ENCODE data around the gene MYO5C.

MYO5C gene

DNA sequence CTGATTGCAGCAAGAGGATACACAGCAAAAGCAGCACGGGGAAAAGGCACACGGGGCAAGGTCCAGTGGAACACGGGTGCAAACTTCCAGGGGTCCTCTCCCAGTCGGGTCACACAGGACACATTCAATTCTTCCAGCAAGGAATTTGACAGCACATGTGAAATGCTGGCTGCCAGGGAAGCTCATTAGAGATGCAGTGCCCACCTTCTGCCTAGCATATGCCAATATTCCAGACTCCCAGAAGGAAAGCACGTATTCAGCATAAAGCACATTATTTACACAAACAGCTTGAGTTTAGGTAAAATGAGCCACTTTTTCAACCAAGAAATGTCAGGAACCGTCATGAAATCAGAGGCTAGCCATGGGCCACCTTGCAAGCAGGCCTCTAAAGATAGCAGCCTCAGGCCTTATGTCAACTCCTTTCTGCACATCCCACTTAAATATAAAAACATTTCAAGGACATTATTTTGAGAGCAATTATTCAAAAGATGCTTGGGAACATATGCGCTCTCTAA lies 19.3 kb downstream of the MYO5C start:
- no peak for DNase-seq (ENCODE audit: low read depth)

DNA sequence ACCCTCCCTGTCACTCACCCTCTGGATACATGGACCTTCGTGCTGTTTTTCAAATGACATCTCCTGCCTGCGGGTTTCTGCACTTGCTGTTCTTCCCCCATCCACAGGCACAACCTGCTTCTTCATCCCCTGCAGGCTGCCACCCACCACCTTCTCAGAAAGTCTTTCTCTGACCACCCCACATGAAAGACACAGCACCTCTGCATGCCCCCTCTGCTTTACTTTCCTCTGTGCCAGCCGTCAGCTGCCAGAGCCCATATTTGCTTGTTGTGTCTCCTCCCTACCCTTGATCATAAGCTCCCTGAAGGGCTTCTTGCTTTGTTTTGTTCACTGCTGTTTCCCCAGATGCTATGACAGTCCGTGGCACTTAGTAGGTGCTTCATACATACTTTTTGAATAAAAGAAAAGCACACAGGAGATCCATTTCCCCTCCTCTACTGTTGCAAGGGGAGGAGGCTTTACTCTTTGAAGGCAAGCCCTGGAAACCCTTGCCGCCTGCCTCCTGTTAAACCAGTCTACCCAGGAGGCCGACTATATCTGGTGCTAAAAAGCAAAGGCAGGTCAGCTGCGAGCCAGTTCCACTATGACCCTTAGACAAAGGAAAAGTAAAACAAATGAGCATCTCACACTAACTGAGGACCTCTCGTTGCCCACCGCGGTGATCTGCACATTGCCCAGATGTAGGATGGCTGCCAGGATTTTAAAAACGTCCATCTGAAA lies 31.9 kb downstream of the MYO5C start:
- no peak for DNase-seq (ENCODE audit: low read depth)

DNA sequence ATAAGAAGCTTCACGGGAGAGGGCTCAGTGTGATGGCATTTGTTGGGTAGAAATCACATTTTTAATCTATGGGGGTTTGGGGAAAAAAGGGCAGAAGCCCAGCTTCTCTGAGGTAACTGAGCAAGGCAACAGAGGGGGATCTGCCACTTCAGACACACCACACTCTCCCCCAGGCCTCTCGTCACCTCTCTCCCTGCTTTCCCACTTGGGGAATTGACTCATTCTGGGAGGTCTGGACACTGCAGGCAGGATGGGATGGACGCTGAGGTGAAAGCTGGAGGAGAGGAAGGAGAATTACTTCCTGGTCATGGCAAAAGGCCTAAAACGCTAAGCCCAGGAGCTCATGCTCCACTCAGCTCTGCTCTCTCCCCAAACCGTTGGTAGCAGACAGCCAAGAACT lies 33.2 kb downstream of the MYO5C start:
- DNase-seq (ENCODE audit: low read depth) = no peak

DNA sequence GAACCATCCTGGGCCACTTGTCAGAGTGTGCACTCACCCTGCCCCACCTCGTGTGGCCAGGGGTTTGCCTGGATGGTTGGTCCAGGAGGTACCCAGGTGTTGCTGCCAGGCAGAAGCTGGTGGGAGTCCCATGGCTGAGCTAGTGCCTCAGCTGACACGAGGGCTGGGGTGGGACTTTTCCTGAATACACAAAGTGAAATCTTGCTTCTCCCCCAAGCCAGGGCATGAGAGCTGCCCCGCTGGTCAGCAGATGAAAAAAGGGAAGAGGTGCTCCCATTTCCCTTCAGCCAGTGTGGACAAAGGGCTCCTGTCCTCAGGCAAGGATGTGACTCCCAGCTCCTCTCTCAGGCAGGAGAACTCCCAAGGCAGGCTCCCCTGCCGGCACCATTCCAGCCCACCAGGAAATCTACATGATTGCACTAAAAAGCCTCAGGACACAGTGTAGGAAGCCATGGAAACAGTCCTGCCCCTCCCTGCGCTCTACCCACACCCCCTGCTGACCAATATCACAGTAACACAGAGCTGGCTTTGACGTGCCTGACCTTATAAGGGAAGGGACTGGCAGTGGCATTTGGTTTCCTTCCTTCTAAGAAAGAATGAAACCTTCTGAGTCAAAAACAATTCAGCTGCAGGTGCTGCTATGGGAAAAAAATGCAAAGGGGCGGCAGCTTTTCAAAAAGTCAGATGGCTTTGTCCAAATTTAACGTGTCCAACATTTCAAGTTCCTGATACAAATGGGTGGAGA lies 33.9 kb downstream of the MYO5C start:
- no peak for DNase-seq (ENCODE audit: low read depth)

DNA sequence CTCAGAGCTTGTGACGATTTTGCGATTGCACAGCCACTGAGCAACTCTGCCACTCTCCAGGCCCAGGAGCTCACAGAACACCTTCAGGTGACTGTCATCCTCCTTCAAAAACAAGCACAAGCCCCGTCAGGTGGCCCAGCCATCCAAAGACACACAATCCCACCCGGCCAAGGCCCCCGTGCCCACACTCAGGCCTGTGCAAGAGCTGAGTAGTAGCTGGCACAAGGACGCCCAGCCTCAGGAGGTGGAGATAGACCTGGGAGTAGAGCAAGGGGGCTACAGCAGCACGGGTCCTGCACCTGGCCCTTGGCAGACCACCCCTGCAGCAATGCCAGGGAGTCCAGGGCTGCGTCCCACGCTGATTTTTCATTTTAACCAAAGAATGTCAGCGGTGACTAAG lies 34.6 kb downstream of the MYO5C start:
- DNase-seq (ENCODE audit: low read depth) = no peak

DNA sequence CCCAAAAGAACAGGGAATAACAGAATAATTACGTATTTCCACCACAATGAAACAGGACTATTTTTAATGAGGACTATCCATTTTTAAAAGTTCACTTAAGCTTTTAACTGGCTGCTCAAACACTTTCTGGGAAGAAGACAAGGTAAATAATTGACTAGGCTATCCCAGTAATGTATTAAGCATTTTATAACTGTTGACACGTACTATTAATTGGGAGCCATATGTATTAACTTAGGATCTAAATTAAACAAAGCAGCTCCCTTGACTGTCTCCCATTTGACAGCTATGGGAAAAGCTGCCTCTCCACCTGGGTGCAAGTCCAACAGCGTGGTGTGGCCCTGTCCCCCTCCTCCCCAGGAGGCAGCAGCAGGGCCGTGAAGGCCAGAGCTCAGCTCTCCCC lies 36.1 kb downstream of the MYO5C start:
- no peak for DNase-seq (ENCODE audit: low read depth)

DNA sequence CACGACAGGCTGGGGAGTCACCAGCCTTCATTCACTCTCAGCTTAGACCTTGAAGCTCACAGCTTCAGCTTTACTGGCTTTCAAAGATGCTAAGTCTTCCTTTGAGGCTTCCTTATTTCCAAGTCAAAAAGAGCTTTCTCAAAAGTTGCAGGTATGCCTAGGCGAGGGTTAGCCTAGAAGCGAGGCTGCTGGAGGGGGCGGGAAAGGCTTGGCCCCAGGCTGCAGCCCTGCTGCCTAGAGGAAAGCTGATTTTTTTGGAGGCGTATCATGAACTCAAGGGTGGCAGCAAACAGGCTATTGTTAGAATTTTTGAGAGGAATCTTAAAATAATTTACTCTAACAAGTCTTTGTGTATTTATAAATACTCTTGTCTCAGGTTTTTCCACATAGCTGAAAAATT lies 37.1 kb downstream of the MYO5C start:
- DNase-seq (ENCODE audit: low read depth) = no peak

DNA sequence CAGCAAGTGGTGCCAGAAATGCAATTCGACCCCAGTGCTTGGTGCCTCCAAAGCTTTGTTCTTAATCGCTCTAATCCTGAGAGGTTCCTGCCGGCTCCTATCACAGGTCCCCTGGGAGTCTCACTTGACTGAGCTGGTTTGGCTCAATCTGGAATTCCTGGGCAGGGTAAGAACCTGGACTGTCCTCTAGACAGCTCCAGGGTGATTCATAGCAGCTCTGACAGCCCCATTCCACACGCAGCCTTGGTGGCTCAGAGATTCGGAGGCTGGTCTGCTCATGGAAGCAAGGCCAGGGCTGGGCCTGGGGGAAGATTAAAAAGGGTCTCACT lies 37.9 kb downstream of the MYO5C start:
- no peak for DNase-seq (ENCODE audit: low read depth)

DNA sequence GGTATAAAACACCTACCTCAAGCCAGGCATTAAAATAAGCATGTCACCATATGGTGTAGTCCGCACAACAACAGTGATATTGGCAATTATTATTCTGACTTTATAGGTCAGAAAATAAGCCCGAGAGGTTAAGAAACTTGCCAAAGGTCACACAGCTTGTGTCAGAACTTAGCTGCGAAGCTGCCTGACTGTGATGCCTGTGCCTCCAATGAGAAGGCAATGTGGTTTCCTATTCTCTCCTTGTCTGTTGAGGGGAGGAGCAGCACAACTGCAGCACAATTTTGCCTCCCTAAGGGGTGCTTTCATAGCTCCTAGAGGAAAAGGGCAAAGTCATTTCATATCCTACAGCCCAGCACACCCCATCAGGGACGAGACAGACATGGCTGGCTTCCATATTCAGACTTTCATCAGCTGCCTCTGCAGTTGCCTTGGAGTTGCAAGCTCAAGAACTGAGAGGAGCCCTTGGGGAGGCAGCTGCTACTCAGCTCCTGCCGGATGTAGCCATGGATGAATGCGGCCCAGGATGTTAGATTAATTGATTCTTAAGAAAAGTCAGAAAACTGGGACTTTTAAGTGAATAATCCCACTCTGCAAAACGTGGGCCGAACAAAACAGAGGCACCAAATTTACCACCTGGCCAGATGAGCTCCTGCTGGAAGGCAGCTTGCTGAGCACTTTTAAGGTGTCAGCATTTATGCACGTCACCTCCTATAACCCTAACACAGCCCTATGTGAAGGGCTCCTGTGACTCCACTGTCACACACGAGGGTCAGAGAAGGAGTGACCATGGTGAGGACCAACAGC lies 38.5 kb downstream of the MYO5C start:
- no peak for DNase-seq (ENCODE audit: low read depth)

DNA sequence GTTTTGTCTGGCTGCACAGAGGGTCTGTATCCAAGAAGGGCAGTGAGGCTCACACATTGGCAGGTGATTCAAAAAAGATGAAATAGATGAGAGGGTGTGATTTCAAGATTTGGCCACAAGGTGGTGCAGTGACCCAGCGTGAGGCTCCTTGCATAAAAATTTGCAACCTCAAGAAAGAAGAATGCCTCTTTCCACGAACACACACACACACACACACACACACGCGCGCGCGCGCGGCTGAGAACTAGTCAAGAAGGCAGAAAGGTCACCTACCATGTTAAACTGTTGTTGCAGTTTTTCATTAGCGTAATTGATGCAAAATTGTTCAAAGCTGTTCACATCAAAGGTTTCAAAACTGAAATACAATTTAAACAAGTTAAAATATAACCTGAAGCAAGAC lies 39.2 kb downstream of the MYO5C start:
- DNase-seq (ENCODE audit: low read depth) = peak; percentile 57

DNA sequence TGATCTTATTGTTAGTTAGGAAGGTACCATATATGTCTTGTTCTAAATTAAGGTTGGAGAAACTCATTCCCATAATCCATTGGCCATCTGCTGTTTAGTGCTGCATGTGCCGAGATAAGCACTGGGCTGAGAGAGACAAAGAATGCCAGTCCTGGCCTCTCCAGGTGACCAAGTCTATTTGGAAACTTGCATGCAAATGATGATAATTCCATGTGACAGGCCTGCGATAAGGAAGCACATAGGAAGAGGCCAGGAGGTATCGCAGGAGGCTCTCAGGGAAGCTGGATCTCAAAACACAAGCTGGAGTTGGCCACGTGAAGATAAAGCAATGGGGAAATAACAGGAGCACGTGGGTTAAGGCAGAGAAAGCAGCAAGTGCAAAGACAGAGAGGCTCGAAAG lies 39.7 kb downstream of the MYO5C start:
- DNase-seq (ENCODE audit: low read depth) = no peak

DNA sequence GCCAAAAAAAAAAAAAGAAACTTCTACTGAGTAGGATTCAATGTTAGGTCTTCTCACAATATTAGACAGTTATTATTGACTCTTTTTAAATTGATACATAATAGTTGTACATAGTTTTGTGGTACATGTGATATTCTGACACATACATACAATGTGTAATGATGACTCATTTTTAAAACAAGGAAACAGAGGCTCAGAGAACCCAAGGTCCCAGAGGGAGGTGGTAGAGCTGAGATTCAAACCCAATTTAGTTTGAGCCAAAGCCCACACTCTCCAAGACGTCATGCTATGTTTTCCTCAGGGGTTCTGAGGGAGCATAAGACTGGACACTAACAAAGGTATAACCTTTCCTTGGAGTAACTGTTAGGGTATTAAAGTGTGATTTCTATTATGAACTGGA lies 40.6 kb downstream of the MYO5C start:
- no peak for DNase-seq (ENCODE audit: low read depth)

DNA sequence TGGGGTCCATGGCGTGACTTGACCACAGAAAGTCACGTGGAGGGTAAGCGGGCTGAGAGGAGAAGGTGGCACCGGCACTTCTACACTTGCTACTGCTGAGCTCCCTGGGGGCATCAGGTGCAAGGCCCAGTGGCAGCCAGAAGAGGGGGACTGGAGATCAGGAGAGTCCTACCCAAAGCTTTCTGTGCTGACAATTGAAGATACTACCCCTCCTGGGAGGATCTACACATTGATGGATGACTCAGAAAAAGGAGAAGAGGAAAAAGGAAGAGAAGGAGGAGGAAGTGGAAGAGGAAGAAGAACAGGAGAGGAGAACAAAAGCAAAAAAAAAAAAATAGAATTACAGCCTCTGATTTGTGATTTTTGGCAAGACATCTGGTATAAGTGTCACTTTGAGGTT lies 41.2 kb downstream of the MYO5C start:
- no peak for DNase-seq (ENCODE audit: low read depth)

DNA sequence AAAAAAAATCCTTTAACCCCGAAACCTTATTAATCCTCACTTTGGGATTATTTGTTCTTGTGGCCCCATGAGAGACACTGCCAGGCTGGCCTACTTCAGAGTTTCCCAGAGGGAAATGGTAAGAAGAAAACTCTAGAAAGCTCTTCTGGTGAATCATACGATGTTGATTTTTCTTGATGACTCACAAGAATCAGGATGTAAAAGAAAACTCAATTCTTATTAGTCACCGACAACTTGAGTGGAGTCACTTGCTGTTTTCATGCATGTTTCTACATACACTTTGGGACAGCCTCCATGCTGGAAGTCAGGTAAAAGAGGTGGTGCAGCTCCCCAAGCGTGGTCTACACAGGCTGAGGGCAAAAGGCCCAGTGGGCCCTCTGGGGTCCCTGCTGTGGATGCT lies 42.8 kb downstream of the MYO5C start:
- DNase-seq (ENCODE audit: low read depth) = no peak

DNA sequence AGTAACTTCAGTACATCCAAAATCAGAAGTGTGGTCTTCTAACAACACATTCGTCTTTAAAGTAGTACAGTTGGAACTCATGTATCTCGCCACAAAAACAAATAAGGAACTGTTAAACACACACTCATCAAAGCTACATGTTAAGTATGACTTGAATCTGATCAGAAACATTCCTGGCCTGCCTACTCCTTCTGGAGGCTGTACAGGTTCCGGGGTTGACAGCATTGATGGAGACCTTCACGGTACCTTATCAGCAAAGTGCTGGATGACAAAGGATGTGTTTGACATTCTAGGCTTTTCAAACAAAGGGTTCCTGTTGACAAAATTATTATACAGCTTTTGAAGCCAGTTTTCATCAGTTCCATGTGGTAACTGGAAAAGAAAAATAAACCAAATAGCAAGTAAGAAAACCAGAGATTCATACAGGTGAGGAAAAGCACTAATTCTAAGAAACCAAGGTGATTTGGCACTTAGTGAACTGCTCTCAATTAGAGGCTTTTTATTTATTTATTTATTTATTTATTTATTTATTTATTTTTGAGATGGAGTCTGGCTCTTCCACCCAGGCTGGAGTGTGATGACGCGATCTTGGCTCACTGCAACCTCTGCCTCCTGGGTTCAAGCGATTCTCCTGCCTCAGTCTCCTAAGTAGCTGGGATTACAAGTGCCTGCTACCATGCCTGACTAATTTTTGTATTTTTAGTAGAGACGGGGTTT lies 44.3 kb downstream of the MYO5C start:
- no peak for DNase-seq (ENCODE audit: low read depth)

DNA sequence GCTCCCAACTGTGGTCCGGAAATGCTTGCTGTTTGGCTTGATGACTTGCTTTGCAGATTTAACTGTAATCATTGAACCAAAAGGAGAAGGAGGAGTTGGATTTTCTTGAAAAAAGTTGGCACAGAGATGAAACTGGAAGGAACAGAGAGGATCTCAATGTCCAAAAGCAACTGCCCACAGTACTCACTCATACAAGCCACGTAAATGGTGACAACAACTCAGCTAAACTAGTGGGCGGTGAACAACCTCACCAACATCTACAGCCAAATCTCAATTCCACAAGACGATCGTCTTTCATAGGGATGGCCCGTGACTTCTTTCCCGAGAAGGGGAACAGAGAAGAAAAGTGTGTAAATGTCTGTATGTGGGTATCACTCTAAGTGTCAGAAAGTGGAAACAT lies 48.1 kb downstream of the MYO5C start:
- no peak for DNase-seq (ENCODE audit: low read depth)

DNA sequence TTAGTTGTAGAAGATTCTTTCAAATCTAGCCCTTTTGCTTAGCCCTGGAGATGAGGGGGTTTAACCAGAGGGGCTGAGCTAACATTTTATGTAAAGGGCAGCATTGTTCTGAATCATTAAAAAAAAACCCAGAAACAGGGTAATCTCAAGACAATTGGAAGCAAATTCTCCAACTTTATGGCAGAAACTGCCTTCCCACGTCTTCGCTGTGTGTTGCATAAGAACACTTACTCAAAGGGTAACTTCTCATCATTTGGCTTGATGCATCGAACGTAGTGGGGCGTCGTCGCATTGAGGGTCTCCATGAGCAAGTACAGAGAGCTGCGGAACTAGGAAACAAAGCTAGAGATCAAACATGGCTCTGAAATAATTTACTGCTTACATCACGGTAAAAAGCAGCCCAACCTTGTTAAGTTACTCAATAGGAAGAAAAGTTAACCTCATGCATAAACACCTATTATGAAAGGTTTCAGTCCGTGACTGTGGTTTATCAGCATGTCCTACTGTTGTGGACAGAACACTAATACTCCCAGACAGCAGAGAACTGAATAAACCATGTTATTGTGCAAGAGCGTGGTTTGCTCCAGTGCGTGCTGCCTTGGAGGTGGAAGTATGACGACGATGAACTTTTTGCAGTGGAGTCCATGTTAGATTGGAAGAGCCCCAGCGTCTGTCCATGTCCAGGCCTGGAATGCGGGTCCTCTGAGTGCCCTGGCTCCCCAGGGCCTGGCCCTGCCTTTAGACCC lies 48.7 kb downstream of the MYO5C start:
- no peak for DNase-seq (ENCODE audit: low read depth)

DNA sequence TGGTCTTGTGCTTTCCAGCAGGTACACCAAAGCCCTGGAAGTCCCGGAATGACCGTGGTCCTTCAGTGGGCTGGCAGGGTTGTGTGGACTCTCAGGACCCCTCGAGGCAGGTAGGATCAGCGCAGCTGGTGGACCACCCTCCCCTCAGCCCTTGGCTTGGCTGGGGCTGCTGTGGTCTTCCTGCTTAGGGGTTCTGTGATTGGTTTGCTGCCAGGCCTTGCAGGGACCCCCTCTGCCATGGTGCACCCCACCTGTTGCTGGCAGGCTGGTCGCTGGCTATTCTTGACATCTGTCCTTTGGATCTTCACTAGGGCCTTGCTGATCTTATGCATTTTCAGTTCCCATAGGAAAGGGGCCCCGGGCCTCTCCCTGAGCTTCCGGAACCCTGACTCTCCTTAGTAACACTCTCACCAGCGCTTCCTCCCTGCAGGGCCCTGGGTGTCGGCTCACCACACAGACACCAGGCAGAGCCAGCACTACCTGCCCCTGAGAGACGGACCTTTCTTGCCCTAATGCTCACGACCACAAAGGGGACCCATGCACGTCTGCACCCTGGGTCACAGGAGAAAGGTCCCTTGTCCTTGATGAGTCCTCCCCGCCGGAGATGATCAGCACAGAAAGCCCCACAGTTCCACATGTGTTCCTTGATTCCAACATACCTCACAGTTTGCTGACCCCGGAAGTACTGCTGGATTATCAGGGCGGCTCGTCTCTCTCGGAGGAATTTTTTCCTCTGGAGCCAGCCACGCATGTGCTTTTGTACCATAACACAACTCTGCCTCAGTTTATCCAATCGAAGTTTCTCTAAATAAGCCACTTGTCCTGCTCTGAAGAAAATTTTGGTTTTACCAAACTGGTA lies 51.7 kb downstream of the MYO5C start:
- DNase-seq (ENCODE audit: low read depth) = no peak

DNA sequence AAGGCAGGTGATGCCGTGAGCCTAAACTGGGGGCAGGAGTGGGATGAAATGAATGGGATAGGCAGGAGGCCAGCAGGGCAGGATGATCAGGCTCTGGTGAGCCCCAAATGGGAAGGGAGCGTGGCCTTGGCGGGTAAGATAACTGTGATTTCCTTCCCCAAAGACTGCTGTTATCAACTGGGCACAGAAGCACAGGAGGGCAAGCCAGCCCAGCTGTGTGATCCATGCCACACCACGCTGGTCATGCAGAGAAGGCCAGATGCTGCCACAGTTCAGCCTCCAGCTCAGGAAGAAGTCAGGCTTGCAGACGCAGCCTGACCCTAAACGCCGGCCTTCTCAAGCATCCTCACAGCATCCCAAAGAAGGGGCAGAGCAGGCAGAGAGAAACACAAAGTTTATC lies 52.3 kb downstream of the MYO5C start:
- no peak for DNase-seq (ENCODE audit: low read depth)

DNA sequence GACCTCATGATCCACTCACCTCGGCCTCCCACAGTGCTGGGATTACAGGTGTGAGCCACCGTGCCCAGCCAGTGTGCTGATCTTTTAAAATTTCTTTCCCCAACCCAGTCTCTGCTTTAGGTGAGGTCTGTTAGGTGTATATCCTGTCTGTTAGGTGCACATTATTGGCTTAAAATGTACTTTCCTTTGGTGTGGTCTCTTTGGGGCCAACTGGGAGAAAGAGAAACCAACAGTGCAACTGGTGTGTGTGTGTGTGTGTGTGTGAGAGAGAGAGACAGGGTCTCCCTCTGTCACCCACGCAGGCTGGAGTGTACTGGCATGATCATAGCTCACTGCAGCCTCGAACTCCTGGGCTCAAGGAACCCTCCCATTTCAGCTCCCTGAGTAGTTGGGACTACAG lies 54.1 kb downstream of the MYO5C start:
- DNase-seq (ENCODE audit: low read depth) = no peak

DNA sequence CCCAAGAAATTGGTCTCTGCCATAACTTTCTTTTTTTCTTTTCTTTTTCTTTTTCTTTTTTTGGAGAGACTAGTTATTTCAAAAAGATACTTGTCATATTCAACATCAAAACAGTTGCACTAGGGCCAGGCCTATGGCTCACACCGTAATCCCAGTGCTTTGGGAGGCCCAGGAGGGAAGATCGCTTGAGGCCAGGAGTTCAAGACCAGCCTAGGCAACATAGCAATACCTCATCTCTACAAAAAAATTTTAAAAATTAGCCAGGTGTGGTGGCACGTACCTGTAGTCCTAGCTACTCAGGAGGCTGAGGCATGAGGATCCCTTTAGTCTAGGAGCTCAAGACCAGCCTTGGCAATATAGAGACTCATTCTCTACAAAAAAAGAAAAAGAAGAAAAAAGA lies 55.4 kb downstream of the MYO5C start:
- DNase-seq (ENCODE audit: low read depth) = no peak

All from stimulated activated CD8-positive, alpha-beta memory T cell treated with anti-CD3 and anti-CD28 coated beads, Interleukin-12 subunit alpha, Interleukin-12 subunit beta, amount 100 ng/mL, for 1 hour (primary cell).